GM18873 (cell line): ENCODE data around the gene QSER1.
"Not testable (repeated sequence)": the region's sequence is repeated elsewhere in the genome, so short reads cannot be mapped to it uniquely, and the experiment has no call there.

ENCODE experiments used
- ATAC-seq: cut with Tn5 transposase; IDR thresholded peaks from one replicate; pipeline ENCODE4 v1.9.1; 2021; ENCODE audit warnings: mild to moderate bottlenecking, moderate library complexity, moderate number of reproducible peaks; ENCODE audit not compliant: unreplicated experiment, low FRiP score

Gene QSER1

GRCh38 chr11:32892355-32893092 lies at the start of gene QSER1:
Gene QSER1, plus strand, starts transcription at chr11:32892811. Its CDS starts 315 bp downstream, at chr11:32893126.
- peak; percentile 41 for ATAC-seq

- no peak for ATAC-seq
These were observed 49.1 kb upstream of the QSER1 start for GRCh38 chr11:32843544-32843943.

- no peak for ATAC-seq
These were observed 45.1 kb upstream of the QSER1 start for GRCh38 chr11:32847511-32847910.

DNA sequence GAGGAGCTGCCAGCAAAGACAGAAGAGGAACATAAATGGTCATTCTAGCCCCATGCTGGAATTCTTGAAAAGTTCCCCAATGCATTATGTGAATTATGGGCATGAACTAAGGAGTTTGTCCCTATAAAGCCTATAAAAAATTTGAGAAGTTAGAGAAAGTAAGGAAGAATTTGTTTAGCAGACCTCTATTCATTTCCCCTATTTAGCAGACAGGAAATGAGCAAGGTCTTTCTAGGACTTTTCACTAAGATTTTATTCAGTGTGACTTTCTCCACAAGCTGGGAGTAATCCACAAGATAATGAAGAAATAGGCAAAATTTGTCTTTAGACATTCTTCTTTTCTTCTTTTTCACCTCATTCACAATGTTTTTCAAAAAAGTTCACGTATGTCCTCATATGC lies 42.9 kb upstream of the QSER1 start:
- no peak for ATAC-seq

DNA sequence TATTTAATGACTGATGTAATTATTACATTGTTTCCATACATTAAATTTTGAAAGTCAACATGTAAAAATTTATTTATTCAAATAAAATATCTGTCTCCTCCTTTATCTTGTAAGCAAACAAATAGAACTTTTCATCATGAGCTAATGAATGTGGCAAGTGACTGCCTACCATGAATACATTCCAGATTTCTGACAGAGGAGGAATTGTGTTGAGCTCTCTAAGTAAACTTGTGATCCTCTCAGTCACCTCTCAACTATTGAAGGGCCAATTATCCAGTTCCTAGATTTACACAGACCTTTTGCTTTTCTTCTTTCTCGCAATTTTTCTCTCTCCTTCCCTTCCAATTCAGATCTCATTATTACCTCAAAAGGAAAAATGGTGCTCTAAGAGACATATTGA lies 41.4 kb upstream of the QSER1 start:
- no peak for ATAC-seq

- ATAC-seq = no peak
These were observed 40.4 kb upstream of the QSER1 start for GRCh38 chr11:32852207-32852606.

DNA sequence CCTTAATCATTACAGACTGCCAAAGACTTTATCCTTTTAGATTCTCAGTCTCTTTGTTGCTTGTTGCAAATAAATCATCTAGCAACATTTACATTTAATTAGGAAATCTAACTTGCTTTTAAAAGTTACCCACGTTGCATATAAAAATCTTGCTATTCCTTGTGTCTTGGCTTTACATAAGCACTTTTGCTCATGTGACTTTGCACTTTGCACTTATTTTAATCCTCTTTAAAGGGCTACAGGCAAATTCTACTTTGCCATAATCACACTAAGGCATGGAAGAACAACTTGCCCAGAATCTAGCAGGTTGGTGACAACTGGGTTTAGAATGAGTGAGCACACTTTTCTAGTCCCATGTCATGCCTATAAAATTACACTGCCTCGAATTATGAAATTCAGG lies 37.0 kb upstream of the QSER1 start:
- no peak for ATAC-seq

DNA sequence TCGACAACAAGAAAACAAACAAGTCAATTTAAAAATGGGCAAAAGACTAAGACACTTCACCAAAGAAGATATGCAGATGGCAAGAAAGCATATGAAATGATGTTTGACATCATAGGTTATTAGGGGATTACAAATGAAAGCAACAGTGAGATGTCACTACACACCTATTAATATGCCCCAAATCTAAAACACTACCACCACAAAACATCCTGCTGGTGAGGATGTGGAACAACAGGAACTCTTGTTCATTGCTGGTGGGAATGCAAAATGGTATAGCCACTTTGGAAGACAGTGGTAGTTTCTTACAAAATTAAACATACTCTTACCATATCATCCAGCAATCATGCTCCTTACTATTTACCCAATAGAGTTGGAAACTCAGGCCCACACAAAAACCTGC lies 33.9 kb upstream of the QSER1 start:
- no peak for ATAC-seq

DNA sequence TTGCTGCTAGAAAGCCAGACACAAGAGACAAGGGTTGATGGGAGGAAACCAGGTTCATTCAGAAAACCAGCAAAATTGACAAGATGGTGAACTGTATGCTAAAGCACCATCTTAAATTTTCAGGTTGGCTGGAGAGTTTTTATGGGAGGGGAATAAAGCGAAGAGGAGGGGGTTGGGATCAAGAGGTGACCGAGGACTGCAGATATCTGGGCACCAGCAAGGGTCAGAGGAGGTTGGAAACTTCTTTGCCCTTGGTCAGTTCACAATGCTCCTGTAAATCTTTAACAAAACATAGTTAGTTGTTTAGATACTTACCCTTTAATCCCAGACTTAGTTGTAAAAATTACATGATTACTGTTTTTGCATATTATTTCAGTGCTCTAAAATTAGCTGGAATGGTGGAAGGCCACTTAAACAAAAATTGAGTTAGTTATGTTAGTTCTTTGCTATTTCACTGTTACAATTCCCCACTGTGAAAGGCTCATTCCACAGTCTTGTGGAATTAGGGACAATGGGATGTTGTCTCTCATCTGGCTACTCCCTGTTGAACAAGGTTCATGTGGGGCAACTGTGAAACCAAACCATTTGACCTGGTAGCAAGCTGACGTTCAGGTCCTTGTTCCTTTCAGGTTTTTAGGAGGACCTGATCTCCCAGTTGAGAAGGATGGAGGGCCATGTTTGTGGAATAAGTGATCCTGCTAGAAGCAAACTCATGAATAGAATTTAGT lies 30.6 kb upstream of the QSER1 start:
- ATAC-seq = no peak

- ATAC-seq = no peak
These were observed 28.1 kb upstream of the QSER1 start for GRCh38 chr11:32864555-32864954.

DNA sequence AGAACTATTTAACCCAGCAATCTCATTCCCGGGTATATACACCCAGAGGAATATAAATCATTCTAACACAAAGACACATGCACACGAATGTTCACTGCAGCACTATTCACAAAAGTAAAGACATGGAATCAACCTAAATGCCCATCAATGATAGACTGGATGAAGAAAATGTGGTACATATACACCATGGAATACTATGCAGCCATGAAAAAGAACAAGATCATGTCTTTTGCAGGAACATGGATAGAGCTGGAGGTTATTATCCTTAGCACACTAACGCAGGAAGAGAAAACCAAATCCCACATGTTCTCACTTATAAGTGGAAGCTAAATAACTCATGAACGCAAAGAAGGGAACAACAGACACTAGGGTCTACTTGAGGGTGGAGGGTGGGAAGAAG lies 23.9 kb upstream of the QSER1 start:
- not testable (repeated sequence) for ATAC-seq

DNA sequence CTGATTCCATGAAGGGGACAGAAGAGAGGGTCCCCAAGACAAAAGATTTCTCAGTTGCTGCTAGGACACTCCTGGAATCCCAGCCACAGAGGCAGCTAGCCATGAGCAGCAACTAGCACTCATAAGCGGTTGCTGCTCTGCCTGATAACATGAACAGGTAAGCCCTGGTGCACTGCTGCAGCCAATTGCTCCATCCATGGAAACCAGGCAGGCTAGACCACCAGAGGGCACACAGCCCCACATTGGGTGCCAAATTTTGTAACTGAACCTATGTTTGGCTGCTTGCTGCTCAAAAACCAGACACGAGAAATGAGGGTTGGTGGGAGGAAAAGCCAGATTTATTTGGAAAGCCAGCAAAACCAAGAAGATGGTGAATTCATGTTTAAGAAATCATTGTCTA lies 21.9 kb upstream of the QSER1 start:
- no peak for ATAC-seq

DNA sequence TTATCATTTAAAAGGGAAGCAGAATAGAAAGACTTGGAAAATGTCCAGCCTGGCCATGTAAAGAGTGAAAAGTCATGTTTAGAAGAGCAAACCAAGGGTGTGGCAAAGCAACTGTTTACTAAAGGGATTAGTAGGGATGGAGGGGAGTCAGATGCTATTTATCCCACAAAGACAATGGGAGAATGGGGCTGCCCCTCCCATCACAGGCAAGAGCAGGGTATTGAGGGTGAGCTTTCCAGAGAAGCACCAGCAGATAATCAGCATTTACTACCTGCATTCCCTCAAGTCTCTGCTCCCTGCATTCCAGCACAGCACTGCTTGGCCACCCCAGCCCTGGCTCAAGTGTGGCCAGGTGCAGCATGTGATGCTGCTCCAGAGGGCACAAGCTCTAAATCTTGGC lies 18.5 kb upstream of the QSER1 start:
- no peak for ATAC-seq

DNA sequence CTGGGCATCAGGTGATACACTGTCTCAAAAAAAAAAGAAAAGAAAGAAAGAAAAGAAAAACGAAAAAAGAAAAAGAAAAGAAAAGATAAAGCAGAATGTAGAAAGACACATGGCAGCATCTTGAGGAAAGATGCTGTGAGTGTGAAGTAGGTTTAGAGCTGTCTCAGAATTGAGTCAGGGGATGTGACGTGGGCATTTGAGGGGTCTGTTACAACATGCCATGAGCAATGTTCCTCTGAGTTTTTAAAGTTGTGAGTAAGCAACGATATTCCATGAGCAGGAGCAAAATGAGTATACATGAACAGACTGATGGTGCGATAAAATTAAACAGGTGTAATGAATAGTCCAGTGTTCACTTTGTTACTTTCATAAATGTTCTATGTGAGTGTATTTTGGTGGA lies 11.3 kb upstream of the QSER1 start:
- no peak for ATAC-seq

- ATAC-seq = no peak
These were observed 9.2 kb upstream of the QSER1 start for GRCh38 chr11:32883421-32883820.

DNA sequence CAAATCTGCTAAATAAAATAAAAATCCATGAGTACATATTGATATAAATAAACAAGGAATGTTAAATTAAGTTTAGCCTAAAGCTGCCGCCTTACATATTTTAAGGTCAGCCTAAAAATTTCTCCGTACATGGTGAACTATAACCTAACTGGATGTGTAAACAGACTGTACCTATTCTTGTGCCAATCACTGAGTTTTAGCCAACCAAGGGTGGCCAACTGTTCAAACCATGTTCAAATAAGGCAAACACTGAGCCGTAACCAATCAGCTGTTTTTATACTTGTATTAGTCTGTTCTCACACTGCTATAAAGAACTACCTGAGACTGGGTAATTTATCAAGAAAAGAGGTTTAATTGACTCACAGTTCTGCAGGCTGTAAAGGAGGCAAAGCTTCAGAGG lies 8.6 kb upstream of the QSER1 start:
- ATAC-seq = no peak

GRCh38 chr11:32884770-32885384 lies 7.7 kb upstream of the QSER1 start:
- no peak for ATAC-seq

GRCh38 chr11:32885556-32885955 lies 7.1 kb upstream of the QSER1 start:
- ATAC-seq = no peak

DNA sequence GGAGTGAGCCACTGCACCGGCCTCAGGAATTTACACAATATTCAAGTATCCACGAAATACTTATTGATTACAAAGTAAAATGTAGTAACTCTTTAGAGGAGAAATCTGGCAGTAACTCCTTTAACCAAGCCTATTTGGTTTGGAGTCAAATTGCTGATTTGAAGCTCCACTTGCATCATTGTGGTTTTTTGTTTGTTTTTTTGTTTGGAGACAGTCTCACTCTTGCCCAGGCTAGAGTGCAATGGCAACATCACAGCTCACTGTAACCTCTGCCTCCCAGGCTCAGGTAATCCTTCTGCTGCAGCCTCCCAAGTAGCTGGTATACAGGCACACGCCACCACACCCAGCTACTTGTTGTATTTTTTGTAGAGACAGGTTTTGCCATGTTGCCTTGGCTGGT lies 6.4 kb upstream of the QSER1 start:
- ATAC-seq = no peak

GRCh38 chr11:32887707-32888383 lies 4.8 kb upstream of the QSER1 start:
- ATAC-seq = not testable (repeated sequence)

GRCh38 chr11:32888384-32888710 lies 4.3 kb upstream of the QSER1 start:
- not testable (repeated sequence) for ATAC-seq
